HG03045 (cell line): Measurements from ENCODE around the gene FILIP1L.

Experiments
- ATAC-seq: cut with Tn5 transposase; IDR thresholded peaks from one replicate; pipeline ENCODE4 v1.9.1; 2021; ENCODE audit warnings: mild to moderate bottlenecking, moderate library complexity; ENCODE audit not compliant: unreplicated experiment

The FILIP1L gene

DNA sequence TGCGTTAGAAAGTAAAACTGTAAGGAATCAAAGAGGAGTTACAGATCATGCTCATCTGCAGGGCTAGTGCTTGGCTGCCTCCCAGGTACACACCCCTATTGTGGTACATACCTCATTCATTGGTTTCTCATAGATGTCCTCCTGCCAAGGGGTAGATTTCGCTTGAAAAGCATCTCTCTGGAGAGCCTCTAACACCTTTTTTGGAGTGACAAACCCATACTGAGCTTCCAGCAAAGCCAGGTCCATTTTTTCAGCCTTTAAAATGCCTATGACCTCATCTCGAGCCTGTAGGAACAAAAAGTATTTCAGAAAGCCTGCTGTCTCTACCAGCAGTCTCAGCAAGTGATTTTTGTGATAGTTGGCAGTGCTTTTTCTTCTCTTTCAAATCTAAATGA is 184.6 kb downstream of the FILIP1L start:
- no peak for ATAC-seq

- no peak for ATAC-seq
Measured at GRCh38 chr3:99928771-99929744, 185.2 kb downstream of the FILIP1L start.

- no peak for ATAC-seq
Measured at GRCh38 chr3:99927671-99928457, 186.4 kb downstream of the FILIP1L start.

GRCh38 chr3:99925584-99926230 is 188.6 kb downstream of the FILIP1L start:
- no peak for ATAC-seq

DNA sequence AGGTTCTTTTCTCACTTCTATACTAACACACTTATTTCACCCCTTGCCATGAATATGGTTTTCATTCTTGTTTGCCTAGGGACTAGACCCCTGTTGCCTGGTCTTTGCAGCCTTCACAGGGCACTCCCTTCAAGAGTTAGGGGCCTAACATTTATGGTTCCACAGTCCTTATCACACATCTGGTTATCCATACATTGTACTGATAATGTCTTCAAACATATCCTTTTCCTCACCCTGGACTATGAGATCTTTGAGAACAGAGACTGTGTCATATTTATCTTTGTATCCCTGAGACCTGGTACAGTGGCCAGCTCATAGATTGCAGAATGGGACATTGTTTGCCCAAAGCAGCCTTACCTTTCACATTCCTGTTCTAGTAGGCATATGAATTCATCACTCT is 190.4 kb downstream of the FILIP1L start:
- no peak for ATAC-seq

- no peak for ATAC-seq
Measured at GRCh38 chr3:99921986-99922385, 192.3 kb downstream of the FILIP1L start.

GRCh38 chr3:99921377-99921695 is 193.0 kb downstream of the FILIP1L start:
- ATAC-seq = no peak

GRCh38 chr3:99920481-99921376 is 193.6 kb downstream of the FILIP1L start:
- ATAC-seq = no peak

DNA sequence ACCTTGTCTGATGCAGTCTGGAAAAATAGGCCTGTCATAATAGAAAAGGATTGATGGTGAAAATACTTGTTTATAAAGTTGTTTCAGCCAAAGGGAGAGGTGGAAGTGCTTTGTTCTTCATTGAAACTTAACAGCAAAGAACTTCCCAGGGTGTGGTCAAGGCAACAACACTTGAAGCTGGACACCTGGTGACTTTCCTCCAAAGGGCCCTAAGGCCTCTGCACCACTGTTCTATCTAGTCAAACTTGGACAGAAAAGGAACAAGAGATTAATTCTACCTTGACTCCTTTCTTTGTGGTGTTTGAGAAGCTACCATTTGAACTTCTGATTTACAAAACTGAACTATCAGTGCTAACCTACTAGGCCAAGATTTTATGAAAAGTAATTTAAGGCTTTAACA is 194.6 kb downstream of the FILIP1L start:
- ATAC-seq = no peak

GRCh38 chr3:99918715-99919114 is 195.6 kb downstream of the FILIP1L start:
- no peak for ATAC-seq

DNA sequence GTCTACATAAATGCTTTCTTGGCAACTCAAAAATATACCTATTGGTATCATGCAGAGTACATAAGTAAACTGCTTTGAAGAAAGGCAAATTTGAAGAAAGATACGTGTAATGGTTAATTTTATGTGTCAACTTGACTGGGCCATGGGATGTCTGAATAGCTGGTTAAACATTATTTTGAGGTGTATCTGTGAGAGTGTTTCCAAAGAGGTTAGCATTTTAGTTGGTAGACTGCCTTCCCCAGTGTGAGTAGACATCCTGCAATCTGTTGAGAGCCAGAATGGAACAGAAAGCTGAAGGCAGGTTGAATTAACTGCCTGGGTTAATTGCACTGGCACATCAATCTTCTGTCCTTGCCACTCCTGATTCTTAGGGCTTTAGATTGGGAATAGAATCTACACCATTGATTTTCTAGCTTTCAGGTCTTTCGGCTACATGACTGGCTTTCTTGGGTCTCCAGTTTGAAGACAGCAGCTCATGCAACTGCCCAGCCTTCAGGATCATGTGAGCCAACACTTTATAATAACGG is 198.3 kb downstream of the FILIP1L start:
- ATAC-seq = no peak

DNA sequence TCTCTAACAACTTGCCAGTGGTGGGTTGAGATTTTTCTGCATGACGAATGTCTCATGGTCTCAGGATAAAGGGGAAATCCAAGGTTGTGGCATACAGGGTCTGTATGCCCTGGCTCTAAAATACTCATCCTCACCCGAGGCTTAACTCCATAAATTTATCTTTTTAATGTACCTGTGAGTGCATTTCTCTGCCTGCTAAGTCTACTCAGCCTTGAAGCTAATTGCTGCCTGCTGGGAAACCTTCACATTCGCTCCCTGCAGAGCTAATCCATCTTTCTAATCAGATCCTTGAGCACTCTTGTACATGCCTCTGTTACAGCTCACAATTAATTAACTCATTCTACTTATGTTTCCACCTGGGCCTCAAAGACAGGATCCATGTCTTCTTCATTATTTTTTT is 202.9 kb downstream of the FILIP1L start:
- no peak for ATAC-seq

GRCh38 chr3:99910752-99911290 is 203.5 kb downstream of the FILIP1L start:
- ATAC-seq = no peak

DNA sequence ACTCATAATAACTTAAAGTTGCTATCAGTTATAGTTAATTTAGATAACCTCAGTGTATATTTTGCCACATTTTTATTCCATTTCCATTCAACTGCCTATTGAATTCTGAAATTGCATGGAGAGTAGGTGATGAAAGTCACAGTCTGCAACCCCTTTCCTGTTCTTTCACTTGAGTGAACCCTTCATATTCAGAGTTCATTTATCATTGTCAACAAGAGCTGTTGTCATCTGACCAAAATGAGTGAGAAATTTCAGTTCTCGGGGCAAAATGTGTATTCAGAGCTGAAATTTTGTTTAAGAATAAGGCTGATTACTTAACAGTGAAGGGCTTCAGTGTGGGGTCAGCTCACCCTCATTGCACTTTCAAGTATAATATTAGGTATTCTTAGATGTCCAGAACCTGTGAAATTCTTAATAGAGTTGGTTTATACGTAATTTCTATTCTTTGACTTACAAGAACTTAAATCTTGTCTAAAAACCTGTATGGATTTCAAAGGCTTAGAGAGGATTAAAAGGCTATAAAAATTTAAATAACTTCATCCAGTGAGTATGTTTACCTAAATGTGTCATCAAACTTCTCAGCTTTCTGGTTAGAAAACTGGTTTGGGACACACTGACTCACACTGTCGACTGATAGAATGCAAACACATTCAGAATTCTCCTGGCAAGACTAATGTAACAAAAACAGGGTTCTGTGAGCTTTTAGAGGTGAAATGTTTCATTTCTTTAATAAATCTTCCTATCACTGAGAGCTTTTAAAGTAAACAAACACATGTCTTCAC is 204.4 kb downstream of the FILIP1L start:
- no peak for ATAC-seq

DNA sequence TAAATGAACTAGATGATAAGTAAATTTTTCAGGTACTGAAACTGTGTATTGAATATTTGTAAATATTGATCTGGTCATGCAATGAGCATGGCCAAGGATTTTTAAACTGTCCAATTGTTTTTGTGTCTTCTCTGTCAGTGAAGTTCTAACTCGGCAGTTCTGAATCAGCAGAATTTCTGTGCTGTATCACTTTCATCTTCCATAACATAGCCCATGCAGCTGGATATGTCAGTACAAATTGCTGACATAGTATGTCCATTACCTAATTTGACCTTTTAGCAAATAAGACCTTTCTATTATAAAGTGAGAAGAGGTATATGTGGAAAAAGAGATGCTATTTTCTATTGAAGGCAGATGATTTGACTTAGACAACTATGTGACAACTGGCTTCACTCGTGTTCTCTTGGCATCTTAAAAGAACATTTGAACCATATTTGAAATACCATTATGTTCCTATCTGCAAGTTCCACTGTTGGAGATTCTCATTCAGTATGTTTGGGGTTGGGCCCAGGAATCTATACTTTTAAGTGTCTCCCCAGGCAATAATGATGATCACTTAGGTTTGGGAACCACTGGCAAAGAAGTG is 206.2 kb downstream of the FILIP1L start:
- ATAC-seq = no peak

DNA sequence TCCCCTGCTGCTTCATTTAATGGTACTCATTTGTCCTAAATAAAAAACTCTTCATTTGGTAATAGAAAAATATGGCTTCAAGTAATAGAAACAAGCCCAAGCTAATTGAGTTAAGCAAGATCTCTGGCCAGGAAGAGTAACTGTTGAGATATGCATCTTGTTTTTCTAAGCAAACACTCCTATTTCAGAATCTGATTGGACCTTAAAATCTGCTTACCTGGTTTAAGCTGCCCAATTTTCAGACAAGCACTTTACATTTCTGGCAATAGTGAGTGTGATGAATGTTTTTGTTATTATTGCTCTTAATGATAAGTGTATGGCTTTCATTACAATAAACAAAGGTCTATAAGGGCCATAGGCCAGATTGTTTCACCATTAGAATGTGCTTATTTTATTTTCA is 210.4 kb downstream of the FILIP1L start:
- ATAC-seq = no peak

DNA sequence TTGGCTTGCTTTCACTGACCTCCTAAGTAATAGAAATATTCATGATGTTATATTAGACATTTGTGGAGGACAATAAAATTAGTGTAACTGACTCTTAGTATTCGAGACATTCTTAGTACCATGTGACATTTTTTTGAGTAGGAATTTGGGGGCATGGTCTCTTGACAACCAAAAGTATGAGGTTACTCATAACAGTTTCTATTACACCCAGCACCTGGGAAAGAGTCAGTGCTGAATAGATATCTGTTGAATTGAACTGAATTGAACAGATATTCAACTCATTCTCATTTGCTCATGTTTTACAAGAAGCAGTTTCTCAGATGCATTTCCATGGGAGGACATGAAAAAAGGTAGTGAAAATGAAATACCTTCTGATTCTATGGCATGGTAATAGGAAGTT is 212.2 kb downstream of the FILIP1L start:
- no peak for ATAC-seq

DNA sequence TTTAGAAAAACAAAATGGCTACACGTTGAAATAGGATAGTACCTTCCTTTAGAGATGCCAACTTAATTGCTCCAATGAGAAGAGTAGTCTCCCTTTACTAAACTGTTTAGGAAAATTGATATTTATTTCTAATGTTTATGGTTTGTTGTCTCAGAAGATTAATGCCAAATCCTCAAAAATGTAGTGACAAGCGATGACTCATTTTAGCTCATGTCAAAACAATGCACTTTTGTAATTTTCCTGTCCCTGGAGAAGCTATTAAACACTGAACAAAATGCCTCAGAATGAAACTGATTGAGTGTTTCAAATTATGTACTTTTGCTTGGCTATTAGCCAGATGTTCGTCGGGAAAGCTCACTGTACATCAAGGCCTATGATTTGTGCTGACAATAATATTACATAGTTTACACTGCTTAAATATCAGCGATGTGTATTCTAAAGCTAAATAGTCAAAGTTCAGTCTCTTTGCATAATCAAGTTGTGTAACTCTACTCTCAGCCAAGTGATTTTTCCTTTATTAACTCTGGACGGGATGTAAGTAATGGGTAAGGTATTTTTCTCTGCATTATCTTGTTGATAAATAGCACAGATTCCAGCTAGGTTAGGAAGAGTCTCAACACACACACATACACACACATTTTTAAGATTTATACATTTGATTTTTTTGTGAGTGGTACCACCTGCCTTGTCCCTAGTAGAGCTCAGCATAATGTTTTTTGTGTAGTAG is 212.9 kb downstream of the FILIP1L start:
- no peak for ATAC-seq
